C4-2B (cell line): Measurements from ENCODE around the gene ZIC2.

Experiments
- ZFX ChIP-seq: fragments of 450-650 bp; IDR thresholded peaks from 2 replicates; pipeline ENCODE4 v1.6.1; 2017
- TF ChIP-seq, protein P1 (sequence below): fragments of 450-650 bp; conservative IDR thresholded peaks from 2 replicates; pipeline ENCODE4 v1.5.1; 2017; ENCODE audit warnings: mild to moderate bottlenecking

DNA sequence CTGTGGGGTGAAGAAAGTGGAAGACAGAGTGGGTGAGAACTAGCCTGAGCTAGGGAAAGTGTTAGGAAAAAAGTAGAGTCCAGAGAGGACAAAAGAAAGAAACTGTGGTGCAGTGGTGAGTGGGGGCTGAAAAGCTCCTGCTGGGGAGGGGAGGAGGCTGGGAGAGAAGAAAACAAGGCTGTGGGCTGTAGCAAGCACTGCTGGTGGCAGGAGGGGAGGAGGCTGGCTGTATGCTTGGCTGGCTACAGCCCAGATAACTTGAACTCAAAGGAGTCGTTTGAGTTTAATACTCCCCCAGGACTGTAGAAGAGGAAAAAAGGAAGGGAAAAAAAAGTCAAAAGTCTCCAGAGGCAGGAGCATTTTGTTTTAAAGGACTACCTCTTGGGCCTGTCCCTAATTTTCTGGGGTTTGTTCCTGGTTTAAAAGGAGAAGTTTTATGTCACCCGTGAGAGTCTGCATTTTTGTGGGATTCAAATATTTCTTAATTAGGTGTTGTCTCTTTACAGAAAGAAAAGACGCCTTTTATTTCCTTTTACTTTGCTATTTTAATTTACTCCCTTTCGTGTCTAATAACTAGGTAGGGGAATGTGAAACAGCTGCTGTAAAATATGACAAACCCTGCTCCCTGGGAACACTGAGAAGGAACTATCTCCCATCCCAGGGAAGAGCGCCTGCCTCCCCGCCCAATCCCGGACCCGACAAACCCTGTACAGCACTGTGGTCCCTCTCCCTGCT, 31.7 kb upstream of the ZIC2 start:
- TF ChIP-seq, protein P1, sequence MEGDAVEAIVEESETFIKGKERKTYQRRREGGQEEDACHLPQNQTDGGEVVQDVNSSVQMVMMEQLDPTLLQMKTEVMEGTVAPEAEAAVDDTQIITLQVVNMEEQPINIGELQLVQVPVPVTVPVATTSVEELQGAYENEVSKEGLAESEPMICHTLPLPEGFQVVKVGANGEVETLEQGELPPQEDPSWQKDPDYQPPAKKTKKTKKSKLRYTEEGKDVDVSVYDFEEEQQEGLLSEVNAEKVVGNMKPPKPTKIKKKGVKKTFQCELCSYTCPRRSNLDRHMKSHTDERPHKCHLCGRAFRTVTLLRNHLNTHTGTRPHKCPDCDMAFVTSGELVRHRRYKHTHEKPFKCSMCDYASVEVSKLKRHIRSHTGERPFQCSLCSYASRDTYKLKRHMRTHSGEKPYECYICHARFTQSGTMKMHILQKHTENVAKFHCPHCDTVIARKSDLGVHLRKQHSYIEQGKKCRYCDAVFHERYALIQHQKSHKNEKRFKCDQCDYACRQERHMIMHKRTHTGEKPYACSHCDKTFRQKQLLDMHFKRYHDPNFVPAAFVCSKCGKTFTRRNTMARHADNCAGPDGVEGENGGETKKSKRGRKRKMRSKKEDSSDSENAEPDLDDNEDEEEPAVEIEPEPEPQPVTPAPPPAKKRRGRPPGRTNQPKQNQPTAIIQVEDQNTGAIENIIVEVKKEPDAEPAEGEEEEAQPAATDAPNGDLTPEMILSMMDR, result no peak
- no peak for TF ChIP-seq ZFX
